KOPT-K1 (cell line): ENCODE results near the gene SCT.

ENCODE experiments used
- H3K27ac ChIP-seq: fragments of 200-600 bp; sonication (generic); 2 replicates; pipeline ENCODE4 v1.5.1; 2016; ENCODE audit warnings: antibody characterized with exemption, mild to moderate bottlenecking, low read depth, low read length; ENCODE audit not compliant: poor library complexity, severe bottlenecking
- H3K36me3 ChIP-seq: fragments of 200-600 bp; sonication (generic); 2 replicates; pipeline ENCODE4 v1.5.1; 2017; ENCODE audit warnings: antibody characterized with exemption, mild to moderate bottlenecking, low read length, moderate library complexity; ENCODE audit not compliant: insufficient read depth
- H3K9me3 ChIP-seq: fragments of 200-600 bp; sonication (generic); 2 replicates; pipeline ENCODE4 v1.5.1; 2017; ENCODE audit warnings: antibody characterized with exemption, low read length, mild to moderate bottlenecking; ENCODE audit not compliant: insufficient read depth, poor library complexity, severe bottlenecking

The SCT gene

DNA sequence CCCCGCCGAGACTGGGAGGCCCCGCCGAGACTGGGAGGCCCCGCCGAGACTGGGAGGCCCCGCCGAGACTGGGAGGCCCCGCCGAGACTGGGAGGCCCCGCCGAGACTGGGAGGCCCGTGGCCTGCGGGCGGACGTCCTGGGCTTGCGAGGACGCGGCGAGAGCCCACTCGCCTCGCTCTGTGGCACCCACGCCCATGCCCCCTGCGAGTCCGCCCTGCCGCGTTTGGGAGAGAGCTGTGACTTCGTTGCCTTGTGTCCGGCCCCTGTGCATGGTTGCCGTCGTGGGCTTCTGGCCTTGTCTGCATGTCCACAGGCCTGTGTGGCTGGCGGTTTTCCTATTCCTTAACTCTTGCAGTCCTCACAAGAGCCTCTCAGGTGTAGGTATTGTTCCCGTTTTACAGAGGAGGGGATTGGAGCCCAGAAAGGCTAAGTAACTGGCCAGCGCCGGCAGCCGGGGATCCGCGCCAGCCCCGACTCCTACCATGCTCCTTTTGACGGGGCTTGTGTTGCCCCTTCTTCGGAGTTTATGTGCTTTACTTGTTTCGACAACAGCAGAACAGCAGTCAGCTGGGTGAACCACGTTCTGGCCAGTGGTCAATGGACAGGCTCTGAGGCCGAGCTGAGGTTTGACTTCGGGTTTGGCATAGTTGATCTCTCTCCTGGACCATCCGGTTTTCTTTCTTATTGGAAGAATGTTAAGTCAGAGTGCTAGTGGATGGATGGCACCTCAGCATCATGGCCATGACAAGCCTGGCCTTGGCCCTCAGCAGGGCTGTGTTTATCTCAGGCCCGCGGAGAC, 50.0 kb downstream of the SCT start:
- Histone ChIP-seq H3K9me3 (no peaks in the 10 kb centered on the region), H3K36me3 (peaks cover 26% of the 10 kb centered on the region), H3K27ac (peak overlapping the region; percentile 97)
